PC-9 (cell line): ENCODE results near the gene RELCH. TPM values are rescaled to one million over a fixed set of nuclear protein-coding genes. Genes with fewer than 3 reads are reported as not detected.

ENCODE experiments used
- BruUV-seq: library from RNA; stranded (reverse); fragments of 400-500 nt; replicated peaks from 2 replicates; lab custom pipeline; 2021; lab: Mats Ljungman, UMichigan
- CTCF ChIA-PET: fragments of 300-600 bp; sonication (Branson Sonifier 250); formaldehyde crosslinking; loops from one replicate; lab custom pipeline; 2022; ENCODE audit warnings: antibody characterized with exemption; lab: Charles Lee
- POLR2A ChIA-PET: fragments of 300-600 bp; sonication (Branson Sonifier 250); formaldehyde crosslinking; loops from one replicate; lab custom pipeline; 2022; ENCODE audit warnings: antibody characterized with exemption; ENCODE audit not compliant: unreplicated experiment; lab: Charles Lee
- DNase-seq, 2 experiments: peaks; one replicate each; pipeline versions ENCODE4 v3.0.0 to v3.0.0-alpha.2; 2015 to 2022; ENCODE audit warnings: mixed read lengths in 1 of 2
- H2AFZ ChIP-seq: fragments of 200-600 bp; sonication (generic); 2 replicates; pipeline ENCODE4 v1.8.1; 2017; ENCODE audit warnings: antibody characterized with exemption
- H3F3A ChIP-seq: fragments of 200-600 bp; sonication (generic); 2 replicates; pipeline ENCODE4 v1.8.1; 2017; ENCODE audit warnings: antibody characterized with exemption, mild to moderate bottlenecking, low read depth; ENCODE audit not compliant: insufficient read depth
- H3K27ac ChIP-seq: fragments of 200-600 bp; sonication (generic); 2 replicates; pipeline ENCODE4 v1.6.1; 2016; ENCODE audit warnings: mixed run types
- H3K27me3 ChIP-seq: fragments of 200-600 bp; sonication (generic); 2 replicates; pipeline ENCODE4 v1.6.1; 2016; ENCODE audit warnings: low read depth, mixed run types; ENCODE audit not compliant: insufficient read depth
- H3K36me3 ChIP-seq: fragments of 200-600 bp; sonication (generic); 2 replicates; pipeline ENCODE4 v1.6.1; 2016; ENCODE audit warnings: low read depth, mixed run types
- H3K4me1 ChIP-seq: fragments of 200-600 bp; sonication (generic); replicated peaks from 2 replicates; pipeline ENCODE4 v1.6.1; 2016; ENCODE audit warnings: mixed run types; ENCODE audit not compliant: insufficient read depth
- H3K4me2 ChIP-seq: fragments of 200-600 bp; sonication (generic); 2 replicates; pipeline ENCODE4 v1.6.1; 2017; ENCODE audit warnings: mixed run types
- H3K4me3 ChIP-seq: fragments of 200-600 bp; sonication (generic); 2 replicates; pipeline ENCODE4 v1.6.1; 2016; ENCODE audit warnings: mixed run types
- H3K79me2 ChIP-seq: fragments of 200-600 bp; sonication (generic); 2 replicates; pipeline ENCODE4 v1.6.1; 2017; ENCODE audit warnings: low read depth, mixed run types
- H3K9me2 ChIP-seq: fragments of 200-600 bp; sonication (generic); 2 replicates; pipeline ENCODE4 v1.8.1; 2017; ENCODE audit warnings: mild to moderate bottlenecking; ENCODE audit not compliant: insufficient read depth
- H3K9me3 ChIP-seq: fragments of 200-600 bp; sonication (generic); 2 replicates; pipeline ENCODE4 v1.8.1; 2016; ENCODE audit warnings: low read depth; ENCODE audit not compliant: insufficient read depth
- H4K20me1 ChIP-seq: fragments of 200-600 bp; sonication (generic); 2 replicates; pipeline ENCODE4 v1.8.1; 2017; ENCODE audit not compliant: insufficient read depth
- CTCF ChIP-seq: fragments of 200-600 bp; sonication (generic); conservative IDR thresholded peaks from 2 replicates; pipeline ENCODE4 v1.6.1; 2017; ENCODE audit warnings: mixed run types, antibody characterized with exemption, mild to moderate bottlenecking, moderate library complexity
- EZH2 ChIP-seq: fragments of 200-600 bp; sonication (generic); IDR thresholded peaks from 2 replicates; pipeline ENCODE4 v1.8.0; 2017; ENCODE audit warnings: antibody characterized with exemption, low read depth
- intact Hi-C: fragments of 100-400 bp; cut with micrococcal nuclease; formaldehyde crosslinking; loops from one replicate; pipeline ENCODE4 v1.10.0; 2022; ENCODE audit not compliant: unreplicated experiment
- total RNA-seq: library from RNA; stranded (reverse); gene quantifications from 2 replicates; pipeline ENCODE4 v1.2.3, GENCODE V29; 2021

The RELCH gene
- total RNA-seq, 1 experiment from 2014 or later, result 20.1 TPM

- peaks cover 13% of the 10 kb centered on the region; the same call in 1 of the 2 replicates for H3K36me3 ChIP-seq
- no peaks in the 10 kb centered on the region for H3F3A ChIP-seq
- H3K79me2 ChIP-seq, result no peaks in the 10 kb centered on the region
- H4K20me1 ChIP-seq, result no peaks in the 10 kb centered on the region
- no peak overlapping the region for H3K27ac ChIP-seq
- H3K4me3 ChIP-seq, result no peak overlapping the region
- POLR2A ChIA-PET, result no interaction called here
- intact Hi-C loops, result no loop called here
- no peaks in the 10 kb centered on the region for H3K9me3 ChIP-seq
- no peak for DNase-seq
- H3K4me2 ChIP-seq, result no peak overlapping the region
- TF ChIP-seq EZH2 (no peak), CTCF (no peak)
- no peaks in the 10 kb centered on the region for H3K9me2 ChIP-seq
- H2AFZ ChIP-seq, result no peak overlapping the region
- H3K27me3 ChIP-seq, result no peaks in the 10 kb centered on the region
- no peaks in the 10 kb centered on the region for H3K4me1 ChIP-seq
- BruUV-seq, result no TSS peak
- CTCF ChIA-PET, result no interaction called here
These were observed 114.3 kb downstream of the RELCH start for GRCh38 chr18:62301322-62301721.

GRCh38 chr18:62312851-62313250 is 125.8 kb downstream of the RELCH start:
- H3K79me2 ChIP-seq, result no peaks in the 10 kb centered on the region
- no peaks in the 10 kb centered on the region for H3K27me3 ChIP-seq
- TF ChIP-seq EZH2 (no peak), CTCF (no peak)
- no TSS peak for BruUV-seq
- no peaks in the 10 kb centered on the region for H4K20me1 ChIP-seq
- no peaks in the 10 kb centered on the region for H3K4me1 ChIP-seq
- no peak overlapping the region for H2AFZ ChIP-seq
- intact Hi-C loops, result no loop called here
- H3K4me3 ChIP-seq, result no peak overlapping the region
- ChIA-PET CTCF (no interaction called here), POLR2A (no interaction called here)
- DNase-seq, result no peak
- no peak overlapping the region for H3K27ac ChIP-seq
- H3K9me2 ChIP-seq, result no peaks in the 10 kb centered on the region
- H3K4me2 ChIP-seq, result no peak overlapping the region
- peaks cover 8% of the 10 kb centered on the region; the same call in 1 of the 2 replicates for H3F3A ChIP-seq
- no peaks in the 10 kb centered on the region for H3K9me3 ChIP-seq
- H3K36me3 ChIP-seq, result no peaks in the 10 kb centered on the region

DNA sequence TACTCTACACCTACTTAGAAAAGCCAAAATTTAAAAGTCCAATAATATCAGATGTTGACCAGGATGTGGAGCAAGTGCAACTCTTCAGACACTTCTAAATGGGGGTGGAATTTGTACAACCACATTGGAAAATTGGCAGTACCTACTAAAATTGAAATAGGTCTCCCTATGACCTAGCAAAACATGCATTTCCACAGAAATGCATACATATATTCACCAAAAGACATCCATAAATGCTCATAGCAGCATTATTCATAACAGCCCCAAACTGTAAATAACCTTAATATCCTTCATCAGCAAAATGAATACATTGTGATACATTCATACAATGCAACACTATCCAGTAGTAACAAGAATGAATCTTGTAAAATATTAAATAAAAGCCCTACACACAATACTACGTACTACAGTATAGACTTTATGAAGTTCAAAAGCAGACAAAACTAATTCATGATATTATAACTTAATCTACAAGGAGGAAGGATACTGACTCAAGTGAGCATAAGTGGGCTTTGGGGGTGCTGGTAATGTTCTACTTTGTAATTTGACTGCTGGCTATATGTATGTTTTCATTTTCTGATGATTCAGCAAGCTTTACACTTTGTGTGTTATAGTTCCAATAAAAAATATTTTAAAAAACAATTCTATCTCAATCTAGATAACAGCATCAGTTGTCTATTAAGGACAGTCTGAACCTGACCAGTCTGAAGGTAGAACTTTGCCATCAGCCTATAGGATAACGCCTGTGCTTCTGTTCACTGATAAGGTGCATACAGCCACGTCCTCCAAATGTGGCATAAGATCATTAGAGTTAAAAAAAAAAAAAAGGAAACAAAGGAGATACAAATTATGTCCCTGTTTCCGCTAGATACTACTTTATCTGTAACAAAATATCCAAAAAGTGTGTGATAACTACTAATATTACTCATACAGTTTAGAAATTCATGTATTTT is 131.4 kb downstream of the RELCH start:
- ChIA-PET POLR2A (no interaction called here), CTCF (interaction anchor here (0.6 kb wide), 1 partner anchor 1005 kb away, joined by 4 read pairs; no protein-coding TSS in a partner anchor)
- no peaks in the 10 kb centered on the region for H3K79me2 ChIP-seq
- H3K9me3 ChIP-seq, result no peaks in the 10 kb centered on the region
- TF ChIP-seq CTCF, result no peak
- TF ChIP-seq EZH2, result no peak
- BruUV-seq, result no TSS peak
- no peak overlapping the region for H3K27ac ChIP-seq
- no peaks in the 10 kb centered on the region for H4K20me1 ChIP-seq
- H3K4me2 ChIP-seq, result no peak overlapping the region
- intact Hi-C loops, result no loop called here
- no peak for DNase-seq
- no peak overlapping the region for H3K4me3 ChIP-seq
- H3K27me3 ChIP-seq, result no peaks in the 10 kb centered on the region
- H2AFZ ChIP-seq, result no peak overlapping the region
- H3F3A ChIP-seq, result peaks cover 4% of the 10 kb centered on the region
- no peaks in the 10 kb centered on the region for H3K36me3 ChIP-seq
- no peaks in the 10 kb centered on the region for H3K9me2 ChIP-seq
- H3K4me1 ChIP-seq, result no peaks in the 10 kb centered on the region
